Measurements from ENCODE around the gene CNTN5. TPM values are rescaled to one million over a fixed set of nuclear protein-coding genes. Genes with fewer than 3 reads are reported as not detected.

CNTN5 gene
- total RNA-seq, 1 experiment from 2014 or later, result not detected

GRCh38 chr11:100152766-100153165 lies 1132.0 kb downstream of the CNTN5 start:
- H2BK15ac ChIP-seq (ENCODE audit: low read depth, low read length), result no peak overlapping the region
- no peaks in the 10 kb centered on the region; the same call in 1 of the 2 replicates for H3K4me1 ChIP-seq (ENCODE audit: insufficient read depth, low read length)
- H3K4me3 Mint-ChIP-seq, result no peak overlapping the region
- no peak overlapping the region for H3K4me2 ChIP-seq (ENCODE audit: insufficient read depth, insufficient read length, low read length)
- no peak overlapping the region for H2BK5ac ChIP-seq (ENCODE audit: insufficient read length, low read length)
- H3K27ac ChIP-seq (ENCODE audit: insufficient read length, low read depth, low read length), result no peak overlapping the region
- no peaks in the 10 kb centered on the region for H3K9me3 ChIP-seq (ENCODE audit: control insufficient read depth, low read depth, low read length)
- H3K36me3 Mint-ChIP-seq (ENCODE audit: insufficient read depth in 1 of 3, low read depth in 3 of 3), result no peaks in the 10 kb centered on the region
- no peak overlapping the region; a peak in 1 of 7 replicates for H3K27ac Mint-ChIP-seq
- no peaks in the 10 kb centered on the region for H3K79me2 ChIP-seq (ENCODE audit: insufficient read depth, low read length)
- H3K9me3 Mint-ChIP-seq, result no peaks in the 10 kb centered on the region; a peak in 1 of 5 replicates
- H2BK20ac ChIP-seq (ENCODE audit: low read depth, low read length, poor library complexity, severe bottlenecking), result no peak overlapping the region
- H3K79me1 ChIP-seq (ENCODE audit: insufficient read depth, low read depth, low read length, poor library complexity, severe bottlenecking), result no peaks in the 10 kb centered on the region
- H2BK12ac ChIP-seq (ENCODE audit: insufficient read length, low read depth, low read length), result no peak overlapping the region
- H3K56ac ChIP-seq (ENCODE audit: insufficient read length, low read depth, low read length), result no peak overlapping the region
- H4K8ac ChIP-seq (replicated peaks; ENCODE audit: insufficient read length, low read depth, low read length), result no peak overlapping the region
- H2BK120ac ChIP-seq (ENCODE audit: low read depth, low read length, poor library complexity, severe bottlenecking), result no peak overlapping the region
- H3K27me3 ChIP-seq (ENCODE audit: insufficient read depth, low read length), result no peaks in the 10 kb centered on the region
- no peaks in the 10 kb centered on the region for H3K27me3 Mint-ChIP-seq (ENCODE audit: low read depth)
- H4K20me1 ChIP-seq (ENCODE audit: control insufficient read depth, insufficient read depth, insufficient read length), result no peaks in the 10 kb centered on the region
- no peak overlapping the region for H3T11ph ChIP-seq (ENCODE audit: low read length)
- no peak for DNase-seq
- H3K4me1 Mint-ChIP-seq, result peaks cover 7% of the 10 kb centered on the region in 2 experiments
- no peak overlapping the region for H4K91ac ChIP-seq (ENCODE audit: insufficient read length, low read depth, low read length)
- H2AK5ac ChIP-seq (ENCODE audit: insufficient read length, low read length), result no peak overlapping the region
- no peak overlapping the region for H3K9ac ChIP-seq (ENCODE audit: extremely low read depth, insufficient read length, low read length)
- H3K4ac ChIP-seq (ENCODE audit: low read depth, low read length), result no peak overlapping the region
- TF ChIP-seq CTCF (conservative IDR thresholded peaks at IDR 0.05), result no peak
- no peak overlapping the region for H3K14ac ChIP-seq (ENCODE audit: insufficient read depth, low read length)
- H4K5ac ChIP-seq (ENCODE audit: insufficient read length, low read depth, low read length), result no peak overlapping the region
- no peak overlapping the region for H3K23ac ChIP-seq (ENCODE audit: insufficient read length, low read depth, low read length)
- no peak overlapping the region for H2AFZ ChIP-seq (ENCODE audit: low read length)
- H3K18ac ChIP-seq (ENCODE audit: insufficient read length, low read depth, low read length), result no peak overlapping the region
- no peaks in the 10 kb centered on the region for H3K23me2 ChIP-seq (ENCODE audit: insufficient read length, low read depth, low read length, poor library complexity, severe bottlenecking)
